Activated naive CD4-positive, alpha-beta T cell treated with anti-CD3 and anti-CD28 coated beads for 36 hours (primary cell): ENCODE results near the gene ZBTB17. TPM values are rescaled to one million over a fixed set of nuclear protein-coding genes. Genes with fewer than 3 reads are reported as not detected.
A peak's percentile ranks its signal among the peaks of the same experiment; 100 is the strongest.
"Not testable (repeated sequence)": the region's sequence is repeated elsewhere in the genome, so short reads cannot be mapped to it uniquely, and the experiment has no call there.

Experiments
- CTCF ChIA-PET: fragments of 350-600 bp; sonication (Branson Sonifier 250); formaldehyde crosslinking; loops from one replicate; lab custom pipeline; 2021; ENCODE audit warnings: antibody characterized with exemption; lab: Charles Lee
- DNase-seq: peaks from one replicate; pipeline ENCODE4 v3.0.0-alpha.2; 2020
- H3K27ac Mint-ChIP-seq: one replicate; pipeline ENCODE4 v1.8.0; 2021; ENCODE audit warnings: mild to moderate bottlenecking, mixed read lengths
- H3K27me3 Mint-ChIP-seq: one replicate; pipeline ENCODE4 v1.8.0; 2021; ENCODE audit warnings: low read depth, mixed read lengths
- H3K36me3 Mint-ChIP-seq: one replicate; pipeline ENCODE4 v1.8.0; 2021; ENCODE audit warnings: low read depth, mixed read lengths
- H3K4me1 Mint-ChIP-seq: one replicate; pipeline ENCODE4 v1.8.0; 2021; ENCODE audit warnings: low read depth, mixed read lengths
- H3K4me3 Mint-ChIP-seq: one replicate; pipeline ENCODE4 v1.8.0; 2021; ENCODE audit warnings: mild to moderate bottlenecking, moderate library complexity, mixed read lengths
- H3K9me3 Mint-ChIP-seq: one replicate; pipeline ENCODE4 v1.8.0; 2021; ENCODE audit warnings: mixed read lengths
- intact Hi-C: fragments of 100-400 bp; cut with micrococcal nuclease; formaldehyde crosslinking; loops from one replicate; pipeline ENCODE4 v1.15.1; 2023
- total RNA-seq, 2 experiments: library from RNA; stranded (reverse); gene quantifications; one replicate each; pipeline ENCODE4 v1.2.3, GENCODE V29; 2021

The ZBTB17 gene
- total RNA-seq, 2 experiments from 2014 or later, result 34.8 to 37.5 TPM

DNA sequence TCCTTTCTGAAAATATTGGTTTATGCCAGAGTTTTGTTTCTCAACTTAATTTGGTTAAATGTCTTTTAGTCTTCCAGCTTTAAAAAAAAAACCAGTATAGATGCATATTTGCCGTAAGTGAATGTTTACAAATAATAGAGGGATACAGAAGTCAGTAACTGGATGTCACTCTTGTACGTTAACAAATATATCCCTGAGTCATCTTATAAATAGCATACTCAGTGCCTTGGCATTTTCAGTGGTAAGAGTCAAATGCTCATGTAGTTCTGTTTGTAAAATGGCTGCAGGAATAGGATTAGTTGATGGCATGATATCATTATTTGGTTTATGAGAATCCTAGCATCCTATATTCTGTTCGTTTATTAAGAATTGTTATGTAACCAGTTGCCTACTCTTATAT lies 73.0 kb downstream of the ZBTB17 start:
- Mint-ChIP-seq H3K36me3 (peaks cover 12% of the 10 kb centered on the region), H3K27me3 (no peaks in the 10 kb centered on the region), H3K4me3 (no peak overlapping the region), H3K4me1 (peaks cover 37% of the 10 kb centered on the region), H3K27ac (no peak overlapping the region), H3K9me3 (no peaks in the 10 kb centered on the region)
- CTCF ChIA-PET, result no interaction called here
- intact Hi-C loops, result loop anchor here (5.0 kb wide), 3 partner anchors 51 to 86 kb away; no protein-coding TSS in a partner anchor
- DNase-seq, result no peak

DNA sequence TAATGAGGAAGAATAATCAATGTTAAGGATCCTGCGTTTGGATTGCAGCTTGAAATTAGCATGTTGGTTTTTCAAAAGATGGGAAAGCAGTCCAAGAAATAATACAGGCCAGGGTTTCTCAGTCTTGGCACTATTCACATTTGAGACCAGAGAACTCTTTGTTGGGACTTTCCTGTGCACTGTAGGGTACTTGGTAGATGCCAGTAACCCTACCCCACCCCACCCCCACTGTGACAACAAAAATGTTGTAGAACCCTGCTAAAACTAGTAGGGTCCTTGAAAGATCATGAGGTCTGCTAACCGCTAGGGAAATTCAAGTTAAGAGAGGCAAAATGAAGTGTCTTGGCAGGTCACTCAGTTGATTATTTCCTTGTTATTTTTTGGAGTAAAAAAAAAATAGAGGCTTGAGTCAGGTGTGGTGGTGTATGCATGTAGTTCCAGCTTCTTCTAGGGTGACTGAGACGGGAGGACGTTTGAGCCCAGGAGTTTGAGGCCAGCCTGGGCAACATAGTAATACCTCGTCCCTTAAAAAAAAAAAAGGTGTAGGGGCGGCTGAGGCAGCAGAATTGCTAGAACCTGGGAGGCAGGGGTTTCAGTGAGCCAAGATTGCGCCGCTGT lies 75.1 kb downstream of the ZBTB17 start:
- Mint-ChIP-seq H3K4me1 (peaks cover 43% of the 10 kb centered on the region), H3K27ac (no peak overlapping the region), H3K9me3 (no peaks in the 10 kb centered on the region), H3K4me3 (no peak overlapping the region), H3K36me3 (peaks cover 14% of the 10 kb centered on the region), H3K27me3 (no peaks in the 10 kb centered on the region)
- no peak for DNase-seq
- intact Hi-C loops, result loop anchor here (5.0 kb wide), 3 partner anchors 48 to 83 kb away; no protein-coding TSS in a partner anchor
- CTCF ChIA-PET, result interaction anchor here (0.7 kb wide), 1 partner anchor 86 kb away, joined by 4 read pairs; no protein-coding TSS in a partner anchor

DNA sequence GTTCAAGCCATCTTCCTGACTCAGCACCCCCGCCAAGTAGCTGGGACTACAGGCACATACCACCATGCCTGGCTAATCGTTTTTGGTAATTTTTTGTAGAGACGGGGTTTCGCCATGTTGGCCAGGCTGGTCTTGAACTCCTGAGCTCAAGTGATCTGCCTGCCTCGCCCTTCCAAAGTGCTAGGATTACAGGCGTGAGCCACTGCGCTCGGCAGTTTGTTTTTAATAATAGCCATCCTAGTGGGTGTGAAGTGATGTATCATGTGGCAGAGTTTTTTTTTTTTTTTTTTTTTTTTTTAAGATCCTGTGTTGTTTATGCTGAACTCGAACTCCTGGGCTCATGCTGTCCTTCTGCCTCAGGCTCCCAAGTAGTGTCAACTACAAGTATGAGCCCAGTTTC lies 76.6 kb downstream of the ZBTB17 start:
- Mint-ChIP-seq H3K27me3 (no peaks in the 10 kb centered on the region), H3K9me3 (no peaks in the 10 kb centered on the region), H3K4me1 (peaks cover 47% of the 10 kb centered on the region), H3K27ac (no peak overlapping the region), H3K4me3 (no peak overlapping the region), H3K36me3 (peaks cover 14% of the 10 kb centered on the region)
- no peak for DNase-seq
- CTCF ChIA-PET, result interaction anchor here (0.6 kb wide), 1 partner anchor 15 kb away, joined by 3 read pairs; no protein-coding TSS in a partner anchor
- intact Hi-C loops, result no loop called here

DNA sequence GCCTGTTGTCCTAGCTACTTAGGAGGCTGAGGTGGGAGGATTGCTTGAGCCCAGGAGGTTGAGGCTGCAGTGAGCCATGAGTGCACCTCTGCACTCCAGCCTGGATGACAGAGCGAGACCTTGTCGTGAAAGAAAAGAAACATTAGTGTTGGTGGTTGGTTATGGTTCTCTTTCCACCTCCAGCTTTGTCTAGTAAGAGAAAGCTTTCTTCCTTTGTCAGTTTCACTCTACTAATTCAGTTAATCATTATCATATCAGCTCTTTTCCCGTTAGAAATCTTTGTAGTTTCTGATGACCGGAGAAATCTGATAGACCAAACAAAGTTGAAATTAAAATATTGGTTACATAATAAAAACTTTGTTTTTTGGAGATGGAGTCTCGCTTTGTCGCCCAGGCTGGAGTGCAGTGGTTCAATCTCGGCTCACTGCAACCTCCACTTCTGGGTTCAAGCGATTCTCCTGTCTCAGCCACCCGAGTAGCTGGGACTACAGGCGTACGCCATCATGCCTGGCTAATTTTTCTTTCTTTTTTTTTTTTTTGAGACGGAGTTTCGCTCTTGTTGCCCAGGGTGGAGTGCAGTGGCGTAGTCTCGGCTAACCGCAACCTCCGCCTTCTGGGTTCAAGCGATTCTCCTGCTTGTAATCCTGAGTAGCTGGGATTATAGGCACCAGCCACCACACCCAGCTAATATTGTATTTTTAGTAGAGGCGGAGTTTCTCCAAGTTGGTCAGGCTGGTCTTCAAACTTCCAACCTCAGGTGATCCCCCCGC lies 78.9 kb downstream of the ZBTB17 start:
- H3K4me1 Mint-ChIP-seq, result peaks cover 45% of the 10 kb centered on the region
- H3K4me3 Mint-ChIP-seq, result not testable (repeated sequence)

DNA sequence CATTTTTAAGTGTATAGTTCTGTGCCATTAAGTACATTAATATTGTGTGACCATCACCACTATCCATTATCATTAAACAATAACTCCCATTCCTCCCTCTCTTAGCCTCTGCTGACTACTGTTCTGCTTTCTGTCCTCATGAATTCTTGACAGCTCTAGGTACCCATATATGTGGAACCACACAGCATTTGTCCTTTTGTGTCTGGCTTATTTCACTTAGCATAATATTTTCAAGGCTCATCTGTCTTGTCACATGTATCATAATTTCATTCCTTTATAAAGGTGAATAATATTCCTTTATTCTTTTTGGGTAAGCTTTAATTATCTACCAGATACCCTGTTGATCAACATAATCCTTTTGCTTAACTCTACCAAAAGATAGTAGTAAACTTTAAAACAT lies 80.7 kb downstream of the ZBTB17 start:
- CTCF ChIA-PET, result interaction anchor here (0.6 to 0.7 kb wide), 4 partner anchors 79 to 1447 kb away, joined by 4 to 8 read pairs (median 5); no protein-coding TSS in a partner anchor
- peak overlapping the region; percentile 7 for H3K27ac Mint-ChIP-seq
- intact Hi-C loops, result no loop called here
- H3K27me3 Mint-ChIP-seq, result no peaks in the 10 kb centered on the region
- no peak for DNase-seq
- H3K9me3 Mint-ChIP-seq, result no peaks in the 10 kb centered on the region
- peaks cover 38% of the 10 kb centered on the region for H3K4me1 Mint-ChIP-seq
- no peak overlapping the region for H3K4me3 Mint-ChIP-seq
- peaks cover 13% of the 10 kb centered on the region for H3K36me3 Mint-ChIP-seq

More for the DNA sequence above, 78.9 kb downstream of the ZBTB17 start:
- intact Hi-C loops, DNase-seq, H3K9me3 Mint-ChIP-seq, H3K27ac Mint-ChIP-seq, H3K27me3 Mint-ChIP-seq: not testable (repeated sequence)
- CTCF ChIA-PET, result interaction anchor here (0.6 kb wide), 1 partner anchor 29 kb away, joined by 5 read pairs; no protein-coding TSS in a partner anchor
- H3K36me3 Mint-ChIP-seq, result peaks cover 13% of the 10 kb centered on the region

DNA sequence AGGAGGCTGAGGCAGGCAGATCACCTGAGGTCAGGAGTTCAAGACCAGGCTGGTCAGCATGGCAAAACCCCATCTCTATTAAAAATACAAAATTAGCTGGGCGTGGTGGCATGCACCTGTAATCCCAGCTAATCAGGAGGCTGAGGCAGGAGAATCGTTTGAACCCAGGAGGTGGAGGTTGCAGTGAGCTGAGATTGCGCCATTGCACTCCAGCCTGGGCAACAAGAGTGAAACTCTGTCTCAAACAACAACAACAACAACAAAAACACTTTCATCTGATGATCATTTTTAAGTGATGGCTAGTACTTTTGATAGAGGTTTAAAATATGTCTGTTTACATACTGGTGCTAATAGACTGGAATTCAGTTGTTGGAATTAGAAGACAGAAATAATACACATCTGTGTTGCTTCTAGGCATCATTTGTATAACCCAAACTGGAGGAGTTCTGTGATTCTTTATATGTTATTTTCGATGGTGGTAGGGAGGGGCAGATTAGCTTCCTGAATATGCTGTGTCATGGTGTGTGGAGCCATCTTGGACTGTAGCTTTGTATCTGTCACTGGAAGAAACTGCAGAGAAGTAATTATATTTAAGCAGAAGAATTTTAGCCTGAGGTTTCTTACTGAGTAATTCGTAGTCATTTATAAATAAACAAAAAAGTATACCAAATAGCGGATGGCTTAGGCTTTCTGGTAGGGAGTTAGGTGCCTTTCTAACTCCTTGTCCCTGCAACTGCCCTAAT lies 82.9 kb downstream of the ZBTB17 start:
- H3K9me3 Mint-ChIP-seq, DNase-seq, CTCF ChIA-PET, H3K27me3 Mint-ChIP-seq, intact Hi-C loops, H3K4me3 Mint-ChIP-seq: not testable (repeated sequence)
- H3K36me3 Mint-ChIP-seq, result peaks cover 10% of the 10 kb centered on the region
- H3K27ac Mint-ChIP-seq, result peak overlapping the region; percentile 44
- H3K4me1 Mint-ChIP-seq, result peaks cover 29% of the 10 kb centered on the region

Other genes starting within 250 kb of the ZBTB17 start
- gene SLC25A34, start 239.8 kb downstream of the ZBTB17 start, total RNA-seq, result under 1 TPM; 0.43 to 0.74 TPM
- not detected for gene TMEM82, start 233.6 kb downstream of the ZBTB17 start, total RNA-seq
- not detected for gene FBLIM1, start 217.3 kb downstream of the ZBTB17 start, total RNA-seq
- gene UQCRHL, start 168.5 kb downstream of the ZBTB17 start, total RNA-seq, result 1 to 10 TPM; 1.7 to 1.9 TPM
- 10 to 100 TPM; 30.7 to 33.7 TPM for gene SPEN, start 128.4 kb downstream of the ZBTB17 start, total RNA-seq
- gene SRARP, start 28.1 kb upstream of the ZBTB17 start, total RNA-seq, result not detected
- not detected for gene HSPB7, start 41.9 kb upstream of the ZBTB17 start, total RNA-seq
- gene CLCNKA, start 45.9 kb upstream of the ZBTB17 start, total RNA-seq, result not detected
- not detected for gene CLCNKB, start 67.7 kb upstream of the ZBTB17 start, total RNA-seq
- not detected for gene FAM131C, start 97.5 kb upstream of the ZBTB17 start, total RNA-seq
- under 1 TPM; 0.29 to 0.54 TPM for gene EPHA2, start 180.0 kb upstream of the ZBTB17 start, total RNA-seq
- gene ARHGEF19, start 236.6 kb upstream of the ZBTB17 start, total RNA-seq, result 1 to 10 TPM; 5.3 to 5.9 TPM